HG03442 (cell line): ENCODE measurements around the gene PDZD4.

ENCODE experiments used
- ATAC-seq: cut with Tn5 transposase; IDR thresholded peaks from one replicate; pipeline ENCODE4 v1.9.1; 2021; ENCODE audit warnings: mild to moderate bottlenecking, moderate library complexity; ENCODE audit not compliant: unreplicated experiment

Gene PDZD4, protein sequence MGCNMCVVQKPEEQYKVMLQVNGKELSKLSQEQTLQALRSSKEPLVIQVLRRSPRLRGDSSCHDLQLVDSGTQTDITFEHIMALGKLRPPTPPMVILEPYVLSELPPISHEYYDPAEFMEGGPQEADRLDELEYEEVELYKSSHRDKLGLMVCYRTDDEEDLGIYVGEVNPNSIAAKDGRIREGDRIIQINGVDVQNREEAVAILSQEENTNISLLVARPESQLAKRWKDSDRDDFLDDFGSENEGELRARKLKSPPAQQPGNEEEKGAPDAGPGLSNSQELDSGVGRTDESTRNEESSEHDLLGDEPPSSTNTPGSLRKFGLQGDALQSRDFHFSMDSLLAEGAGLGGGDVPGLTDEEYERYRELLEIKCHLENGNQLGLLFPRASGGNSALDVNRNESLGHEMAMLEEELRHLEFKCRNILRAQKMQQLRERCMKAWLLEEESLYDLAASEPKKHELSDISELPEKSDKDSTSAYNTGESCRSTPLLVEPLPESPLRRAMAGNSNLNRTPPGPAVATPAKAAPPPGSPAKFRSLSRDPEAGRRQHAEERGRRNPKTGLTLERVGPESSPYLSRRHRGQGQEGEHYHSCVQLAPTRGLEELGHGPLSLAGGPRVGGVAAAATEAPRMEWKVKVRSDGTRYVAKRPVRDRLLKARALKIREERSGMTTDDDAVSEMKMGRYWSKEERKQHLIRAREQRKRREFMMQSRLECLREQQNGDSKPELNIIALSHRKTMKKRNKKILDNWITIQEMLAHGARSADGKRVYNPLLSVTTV

DNA sequence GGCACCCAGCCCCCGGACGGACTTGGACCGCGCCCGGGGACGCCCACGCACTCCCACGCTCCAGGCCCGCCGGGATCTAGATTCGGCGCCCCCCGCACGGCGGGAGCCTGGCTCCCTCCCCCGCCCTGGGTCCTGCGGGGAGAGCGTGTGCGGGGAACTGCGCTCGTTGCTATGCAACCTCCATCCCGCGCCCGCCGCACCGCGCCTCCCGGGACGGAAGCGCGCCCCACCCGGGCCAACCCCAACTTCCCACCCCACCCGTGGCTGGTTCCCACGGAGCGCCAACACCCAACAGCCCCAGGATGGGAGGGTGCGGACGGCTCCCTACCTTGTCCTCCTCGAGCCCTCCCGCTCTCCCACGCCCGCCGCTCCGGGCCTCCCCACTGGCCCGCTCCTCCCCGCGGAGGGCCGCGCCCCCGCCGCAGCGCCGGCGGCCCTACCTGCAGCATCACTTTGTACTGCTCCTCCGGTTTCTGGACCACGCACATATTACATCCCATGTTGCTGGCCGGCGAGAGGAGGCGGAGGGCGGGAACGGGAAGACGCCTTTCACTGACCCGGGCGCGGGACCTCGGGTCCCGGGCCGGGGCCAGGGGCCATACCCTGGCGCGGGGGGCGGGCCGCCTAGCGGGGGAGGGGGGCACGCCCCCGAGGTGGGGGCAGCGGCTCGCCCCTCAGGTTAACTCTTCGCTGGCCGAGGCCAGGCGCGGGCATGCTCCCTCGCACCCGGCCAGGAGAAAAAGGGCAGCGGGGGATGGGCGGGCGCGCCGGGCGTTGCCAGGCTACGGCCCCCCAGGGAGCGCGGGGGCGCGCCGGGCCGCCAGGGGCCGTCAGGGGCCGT lies at the start of gene PDZD4:
PDZD4 (minus strand) TSS at position 746 of the 841 bp plus-strand sequence; CDS start at position 500, 246 bp downstream.
- ATAC-seq: no peak

GRCh38 chrX:153879741-153880439 lies 49.5 kb upstream of the PDZD4 start:
- ATAC-seq: no peak

DNA sequence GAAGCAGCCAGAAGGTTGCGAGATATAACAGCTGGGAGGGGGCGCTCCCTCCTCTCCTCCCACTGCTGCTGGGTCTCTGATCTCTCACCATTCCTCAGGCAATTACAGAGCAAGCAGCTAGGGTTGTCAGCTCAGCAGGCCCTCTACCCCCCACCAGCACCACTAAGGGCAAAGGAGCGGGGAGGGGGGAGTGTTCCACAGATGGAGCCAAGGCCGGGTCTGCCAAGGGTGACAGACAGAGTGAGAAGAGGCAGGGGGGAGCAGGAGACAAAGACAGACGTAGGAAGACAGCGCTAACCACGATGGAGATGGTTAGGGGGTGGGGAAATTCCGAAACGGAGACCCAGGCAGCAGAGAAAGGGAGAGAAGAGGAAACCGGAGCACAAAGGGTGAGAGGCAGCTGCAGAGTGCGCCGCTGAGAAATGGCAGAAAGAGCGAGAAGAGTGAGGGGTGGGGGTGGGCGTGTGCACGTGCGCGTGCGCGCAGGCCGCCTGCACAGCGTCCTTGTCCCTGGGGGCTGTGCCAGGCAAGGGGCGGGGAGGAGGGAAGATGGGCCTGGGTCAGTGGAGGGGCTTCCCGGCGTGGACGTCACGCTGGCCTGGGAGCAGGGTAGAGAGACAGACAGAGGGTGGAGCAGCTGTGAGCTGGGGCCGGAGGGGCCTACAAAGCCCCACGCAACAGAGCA lies 48.8 kb upstream of the PDZD4 start:
- ATAC-seq: no peak

DNA sequence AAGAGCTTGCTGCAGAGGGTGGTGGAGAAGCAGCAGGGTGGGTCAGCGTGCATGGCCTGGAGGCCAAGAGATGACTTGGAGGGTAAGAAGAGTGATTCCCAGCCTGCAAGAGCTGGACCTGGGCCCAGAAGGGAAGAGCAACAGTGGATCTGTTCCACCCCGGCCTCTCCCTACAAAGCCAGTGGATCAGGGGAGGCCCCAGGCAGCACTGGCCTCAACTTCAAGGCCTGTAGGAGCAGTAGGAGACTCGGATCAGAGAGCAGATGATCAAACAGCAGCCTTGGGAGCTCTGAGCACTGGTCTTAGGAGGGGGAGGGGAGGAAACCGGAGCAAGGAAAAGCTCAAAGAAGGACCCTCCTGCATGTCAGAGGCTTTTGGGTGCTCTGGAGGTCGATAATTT lies 48.0 kb upstream of the PDZD4 start:
- no peak for ATAC-seq

- ATAC-seq: no peak
These were observed 47.4 kb upstream of the PDZD4 start for GRCh38 chrX:153877571-153878261.

DNA sequence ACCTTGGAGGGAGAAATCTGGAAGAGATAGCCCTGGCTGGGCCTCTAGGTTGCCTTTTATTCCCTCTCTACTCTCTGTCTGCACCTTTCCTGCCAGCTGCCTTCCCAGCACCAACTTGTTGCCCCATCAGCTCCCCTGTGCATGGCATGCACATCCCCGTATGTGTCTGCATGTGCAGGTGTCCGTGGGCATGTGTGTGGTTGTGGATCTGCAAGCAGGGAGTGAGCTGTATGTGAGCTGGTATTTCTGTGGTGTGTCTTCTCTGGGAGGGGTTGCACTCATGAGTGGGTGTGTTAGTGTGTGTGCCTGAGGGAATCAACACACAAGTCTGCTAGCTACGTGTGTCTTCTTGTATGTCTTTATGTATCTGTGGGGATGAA lies 45.8 kb upstream of the PDZD4 start:
- ATAC-seq: no peak

- ATAC-seq: no peak
These were observed 45.2 kb upstream of the PDZD4 start for GRCh38 chrX:153875391-153876111.

- ATAC-seq: no peak
These were observed 44.2 kb upstream of the PDZD4 start for GRCh38 chrX:153874366-153875125.

- no peak for ATAC-seq
These were observed 43.7 kb upstream of the PDZD4 start for GRCh38 chrX:153874085-153874365.

DNA sequence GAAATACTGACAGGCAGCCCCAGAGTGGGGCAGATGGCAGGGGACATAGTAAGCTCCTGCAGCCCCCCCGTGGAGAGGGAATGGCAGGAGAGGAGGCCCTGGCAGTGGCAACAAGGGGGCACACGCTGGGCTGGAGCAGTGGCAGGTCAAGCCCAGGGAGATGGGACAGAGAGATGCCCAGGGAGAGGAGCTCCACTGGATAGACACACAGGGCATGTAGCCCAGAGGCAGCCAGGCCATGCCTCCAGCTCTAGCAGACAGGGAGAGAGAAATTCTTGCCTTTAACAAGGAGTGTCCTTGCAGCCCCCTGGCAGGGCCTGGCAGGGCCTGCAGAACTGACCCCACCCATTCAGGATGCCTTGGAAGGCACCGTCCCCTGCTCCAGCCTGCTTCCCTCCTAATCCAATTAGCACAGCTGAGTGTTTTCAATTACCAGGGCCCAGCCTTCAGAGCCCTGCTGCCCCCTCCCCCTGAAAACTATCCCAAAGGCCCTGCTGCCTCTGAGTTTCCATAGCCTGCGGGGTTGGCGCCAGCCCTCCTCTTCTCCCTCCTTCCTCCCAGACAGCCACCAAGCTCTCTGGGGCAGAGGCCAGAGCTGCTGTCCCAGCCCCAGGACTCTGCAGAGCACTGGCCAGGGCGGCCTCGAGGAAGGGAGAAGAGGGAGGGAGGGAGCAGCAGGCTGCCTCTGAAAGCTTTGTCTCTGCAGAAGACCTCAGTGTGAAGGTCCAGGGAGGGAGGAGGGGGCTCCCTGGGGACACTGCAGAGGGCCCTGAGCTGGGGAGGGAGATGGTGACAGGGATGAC lies 43.1 kb upstream of the PDZD4 start:
- ATAC-seq: no peak

DNA sequence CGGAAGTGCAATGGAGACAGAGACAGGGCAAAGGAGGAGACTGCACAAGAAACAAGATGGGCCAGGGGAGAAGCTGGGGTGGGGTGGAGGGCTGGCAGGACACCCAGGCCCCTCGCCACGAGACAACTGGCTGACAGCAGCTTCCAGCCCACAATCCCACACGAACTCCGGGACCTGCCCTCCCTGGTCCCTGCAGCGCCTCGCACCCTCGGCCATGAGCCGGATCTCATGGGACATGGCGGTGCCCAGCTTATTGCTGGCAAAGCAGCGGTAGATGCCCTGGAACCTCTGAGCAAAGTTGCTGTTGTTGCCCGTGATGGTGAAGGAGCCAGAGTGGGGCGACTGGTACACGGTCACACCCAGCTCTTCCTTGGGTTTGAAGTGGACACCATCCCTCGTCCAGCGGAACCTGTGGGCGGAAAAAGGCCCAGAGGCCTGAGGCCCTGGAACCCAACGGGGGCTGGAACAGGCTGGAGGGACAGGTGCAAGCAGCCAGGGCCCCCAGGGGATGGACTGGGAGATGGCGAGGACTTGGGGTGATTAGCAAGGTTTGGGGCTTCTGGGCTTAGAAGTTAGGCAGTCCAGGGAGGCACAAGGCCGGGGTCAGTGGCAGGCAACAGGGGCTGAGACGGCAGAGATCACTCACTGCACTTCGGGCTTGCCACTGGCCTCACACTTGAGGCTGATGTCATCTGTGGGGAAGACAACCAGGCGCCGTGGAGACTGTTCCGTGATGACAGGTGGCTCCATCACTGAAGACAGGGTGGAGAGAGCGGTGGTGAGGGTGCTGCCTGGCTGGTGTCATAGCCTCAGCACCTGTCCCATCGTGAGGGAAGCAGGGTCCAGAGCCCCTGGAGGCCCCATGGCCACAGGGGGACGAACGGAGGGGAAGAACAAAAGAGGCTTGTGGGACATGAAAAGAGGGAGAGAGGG lies 41.9 kb upstream of the PDZD4 start:
- no peak for ATAC-seq

DNA sequence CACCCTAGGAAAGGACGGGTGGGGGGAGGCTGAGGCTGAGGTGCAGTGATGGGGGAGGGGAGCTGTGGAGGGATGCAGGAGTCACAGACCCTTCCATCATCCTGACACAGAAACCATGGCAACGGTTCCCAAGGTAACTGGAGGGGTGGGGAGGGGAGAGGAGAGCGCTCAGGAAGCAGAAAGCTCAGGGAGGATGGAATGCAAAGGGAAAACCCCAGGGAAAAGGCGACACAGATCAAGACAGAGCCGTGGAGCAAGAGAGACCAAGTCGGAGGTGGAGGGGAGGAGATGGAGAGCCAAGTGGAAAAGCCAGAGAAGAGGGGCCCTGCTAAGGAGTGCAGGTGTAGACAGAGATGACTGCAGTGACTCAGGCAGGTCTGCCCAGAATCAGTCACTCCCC lies 41.1 kb upstream of the PDZD4 start:
- no peak for ATAC-seq

GRCh38 chrX:153870791-153871360 lies 40.5 kb upstream of the PDZD4 start:
- no peak for ATAC-seq

DNA sequence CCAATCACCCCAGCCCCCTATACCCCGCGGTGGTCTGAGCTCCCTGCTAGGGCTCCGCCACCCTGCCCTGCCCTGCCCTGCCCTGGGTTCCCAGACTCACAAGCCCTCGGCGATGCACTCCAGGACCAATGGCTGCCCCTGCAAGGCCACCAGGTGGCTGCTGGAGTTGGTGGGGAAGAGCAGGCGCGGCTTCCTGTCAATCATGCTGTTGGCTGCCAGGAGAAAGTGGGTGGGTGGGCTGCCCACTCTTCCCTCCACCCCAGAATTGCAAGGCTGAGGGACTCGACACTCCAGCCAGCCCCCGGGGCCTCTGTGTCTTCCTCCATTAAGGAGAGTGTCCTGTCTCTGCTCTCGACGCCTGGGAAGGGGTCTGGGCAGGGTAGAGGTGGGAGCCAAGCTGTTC lies 39.9 kb upstream of the PDZD4 start:
- ATAC-seq: no peak

GRCh38 chrX:153869473-153870287 lies 39.3 kb upstream of the PDZD4 start:
- ATAC-seq: no peak
